SIG-M5 (cell line): ENCODE measurements around the gene CPNE5.

Experiments used
- DNase-seq: peaks from one replicate; lab custom pipeline; 2025; lab: John Stamatoyannopoulos, UW

The CPNE5 gene

GRCh38 chr6:36857325-36857724 lies 18.1 kb upstream of the CPNE5 start:
- no peak for DNase-seq

GRCh38 chr6:36856277-36856676 lies 17.0 kb upstream of the CPNE5 start:
- no peak for DNase-seq

- no peak for DNase-seq
These were observed 16.5 kb upstream of the CPNE5 start for GRCh38 chr6:36855750-36856149.

- DNase-seq: peak; percentile 52
These were observed 14.1 kb upstream of the CPNE5 start for GRCh38 chr6:36853325-36853724.

DNA sequence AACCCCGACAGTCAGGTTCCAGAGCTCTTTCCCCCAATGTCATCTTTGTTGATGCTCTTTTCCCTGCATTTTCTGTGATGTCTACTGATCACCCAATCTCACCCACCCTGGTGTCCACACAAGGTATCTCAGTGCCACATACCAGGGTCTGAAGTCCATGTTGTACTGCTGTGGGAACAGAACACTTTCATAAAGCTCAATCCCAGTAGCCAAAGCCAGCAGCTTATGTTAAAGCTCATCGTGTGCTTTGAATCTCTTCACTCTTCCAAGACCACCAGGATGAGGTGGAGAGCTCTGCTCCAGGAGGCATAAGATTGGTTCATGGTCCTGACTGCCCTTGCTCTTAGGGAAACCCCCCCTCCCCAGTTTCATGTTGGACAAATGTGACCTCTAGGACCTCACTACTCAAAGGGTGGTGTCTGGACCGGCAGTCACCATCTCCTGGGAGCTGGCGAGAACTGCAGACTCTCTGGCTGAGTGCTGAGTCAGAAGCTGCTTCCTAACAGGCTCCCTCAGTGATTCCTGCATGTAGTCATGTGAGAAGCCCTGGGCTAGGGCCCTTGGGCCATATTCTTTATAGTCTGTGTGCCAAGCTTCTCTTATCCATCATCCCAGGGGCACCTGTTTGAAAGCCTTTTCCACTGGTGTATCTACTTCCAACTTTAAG lies 13.4 kb upstream of the CPNE5 start:
- no peak for DNase-seq

GRCh38 chr6:36851626-36852025 lies 12.4 kb upstream of the CPNE5 start:
- peak; percentile 58 for DNase-seq

DNA sequence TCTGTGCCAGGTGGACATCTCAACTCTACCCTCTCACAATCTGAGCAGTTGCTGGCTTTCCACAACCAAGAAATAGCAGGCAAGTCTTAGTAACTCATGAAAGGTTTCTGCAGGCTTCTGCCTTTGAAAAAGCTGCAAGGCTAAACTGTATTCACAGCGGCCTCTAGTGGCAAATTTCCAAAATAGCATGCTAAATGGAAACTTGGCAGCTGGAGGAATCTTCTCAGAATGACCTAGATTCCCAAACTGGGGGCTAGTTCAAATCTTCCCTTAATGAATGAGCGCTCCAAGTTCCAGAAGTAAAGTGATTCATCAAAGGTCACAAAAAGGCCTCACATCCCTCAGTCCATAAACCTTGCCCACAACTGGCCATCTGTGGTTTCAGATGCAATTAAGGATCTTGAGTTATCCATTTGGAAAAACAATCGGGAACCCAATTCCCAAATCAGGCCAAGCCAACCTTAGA lies 11.9 kb upstream of the CPNE5 start:
- DNase-seq: no peak

GRCh38 chr6:36850021-36850420 lies 10.8 kb upstream of the CPNE5 start:
- DNase-seq: no peak

GRCh38 chr6:36848658-36849441 lies 9.6 kb upstream of the CPNE5 start:
- DNase-seq: no peak

- DNase-seq: no peak
These were observed 8.7 kb upstream of the CPNE5 start for GRCh38 chr6:36847991-36848390.

GRCh38 chr6:36847152-36847551 lies 7.9 kb upstream of the CPNE5 start:
- DNase-seq: no peak

DNA sequence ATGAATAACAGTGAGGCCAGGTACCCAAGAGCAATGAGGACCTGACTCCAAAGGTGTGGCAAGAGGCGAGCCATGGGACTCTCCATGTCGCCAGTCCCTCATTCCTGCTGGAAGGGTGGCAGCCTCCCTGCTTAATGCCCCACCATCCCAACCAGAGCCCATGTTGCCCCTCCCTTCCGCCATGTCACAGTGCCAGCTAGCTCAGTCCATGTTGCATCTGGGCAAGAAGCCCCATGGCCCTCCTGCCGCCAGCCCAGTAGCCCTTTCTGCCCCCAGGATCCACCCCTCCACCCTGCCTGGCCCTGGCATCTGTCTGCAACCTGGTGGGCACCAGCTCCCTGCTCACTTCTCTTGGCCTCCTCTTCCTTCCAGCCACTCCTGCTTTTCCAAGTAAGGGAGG lies 6.0 kb upstream of the CPNE5 start:
- no peak for DNase-seq

GRCh38 chr6:36844232-36845170 lies 5.3 kb upstream of the CPNE5 start:
- no peak for DNase-seq

- no peak for DNase-seq
These were observed 3.9 kb upstream of the CPNE5 start for GRCh38 chr6:36843170-36843569.

DNA sequence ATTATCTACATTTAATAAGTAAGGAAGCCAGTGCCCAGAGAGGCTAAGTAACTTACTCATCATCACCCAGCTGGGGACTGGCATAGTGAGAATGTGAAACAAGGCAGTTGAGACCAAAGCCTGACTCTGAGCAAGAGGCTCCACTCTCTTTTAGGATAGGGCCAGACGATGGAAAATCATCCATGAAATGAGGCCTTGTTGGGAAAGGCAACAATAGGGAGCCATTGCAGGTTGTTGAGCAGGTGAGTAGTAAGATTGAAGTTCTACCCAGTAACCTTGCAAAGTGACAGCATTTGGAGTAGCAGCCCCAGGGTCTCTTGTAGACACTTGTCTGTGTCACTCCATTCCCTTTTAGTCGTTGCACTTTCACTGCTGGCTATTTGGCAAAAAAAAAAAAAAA lies 2.5 kb upstream of the CPNE5 start:
- no peak for DNase-seq

DNA sequence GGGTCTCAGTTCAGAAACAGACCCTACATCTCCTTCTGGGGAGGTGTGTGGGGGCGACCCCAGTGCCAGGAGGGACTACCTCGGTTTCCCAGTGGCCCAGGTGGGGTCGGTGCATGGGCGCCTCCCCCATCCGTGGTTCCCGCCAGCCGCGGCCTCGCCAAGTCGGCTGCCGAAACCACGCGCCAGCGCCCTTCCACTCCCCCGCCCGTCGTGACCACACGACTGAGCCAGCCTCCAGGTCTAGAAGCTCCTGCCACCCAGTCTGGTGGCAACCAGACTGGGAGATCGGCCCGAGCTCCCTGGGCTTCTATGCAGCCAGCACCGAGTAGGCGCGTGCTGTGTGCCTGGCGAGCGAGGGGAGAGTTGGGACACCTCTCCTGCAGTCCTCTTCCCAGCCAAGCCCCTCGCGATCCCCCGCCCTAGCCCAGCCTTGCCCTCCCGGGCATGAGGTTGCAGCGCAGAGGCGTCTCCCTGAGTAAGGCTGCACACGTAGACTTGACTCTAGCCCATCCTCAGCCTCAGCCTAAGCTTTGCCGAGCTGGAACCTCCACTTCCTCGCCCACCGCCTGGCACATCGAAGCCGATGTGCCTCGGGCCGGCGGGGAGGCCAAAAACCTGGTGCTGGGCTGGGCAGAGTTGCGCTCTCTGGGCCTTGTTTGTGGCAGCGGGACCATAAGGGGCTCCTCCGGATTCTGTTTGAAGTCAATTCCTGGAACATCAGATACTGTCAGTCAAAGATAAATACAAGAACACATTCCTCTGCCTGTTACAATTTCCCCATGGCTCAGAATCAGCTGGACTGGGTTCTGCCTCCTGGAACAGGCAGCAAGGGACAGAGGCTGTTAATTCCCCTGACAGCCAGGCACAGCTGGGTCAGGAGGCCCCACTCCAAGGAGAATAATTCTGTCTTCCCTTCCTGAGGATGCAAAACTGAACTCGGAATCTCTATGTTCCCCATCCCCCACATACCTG lies 1.5 kb upstream of the CPNE5 start:
- DNase-seq: no peak

DNA sequence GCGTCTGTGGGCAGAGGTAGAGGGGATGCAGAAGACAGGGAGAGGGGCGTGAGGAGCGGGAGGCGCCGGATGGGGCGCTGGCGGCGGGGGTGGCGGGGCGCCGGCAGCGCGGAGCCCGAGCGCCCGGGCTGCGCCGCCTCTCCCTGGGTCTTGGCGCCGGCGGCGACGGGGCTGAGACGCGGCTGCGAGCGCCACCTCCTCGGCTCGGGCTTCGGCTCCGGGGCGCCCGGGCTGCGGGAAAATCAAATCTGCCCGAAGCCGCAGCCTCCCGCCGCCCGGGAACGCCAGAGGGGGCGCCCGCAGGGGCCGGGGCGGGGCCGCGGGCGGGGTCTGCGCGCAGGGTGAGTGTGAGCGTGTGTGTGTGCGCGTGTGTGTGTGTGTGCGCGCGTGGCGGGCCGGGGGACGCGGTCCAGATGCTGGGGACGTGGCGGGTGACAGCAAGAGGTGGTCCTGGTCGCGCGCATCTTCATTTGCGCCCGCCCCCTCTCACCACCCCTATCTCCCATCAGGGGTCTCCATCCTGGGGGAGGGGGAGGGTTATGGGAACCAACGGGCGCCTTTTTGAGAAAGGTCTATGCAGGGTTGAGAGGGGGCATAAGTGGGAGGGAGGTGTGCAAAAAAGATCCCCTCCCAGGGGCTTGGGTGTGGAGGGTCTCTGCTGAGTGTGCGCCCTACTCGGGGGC lies 646 bp upstream of the CPNE5 start:
- no peak for DNase-seq

DNA sequence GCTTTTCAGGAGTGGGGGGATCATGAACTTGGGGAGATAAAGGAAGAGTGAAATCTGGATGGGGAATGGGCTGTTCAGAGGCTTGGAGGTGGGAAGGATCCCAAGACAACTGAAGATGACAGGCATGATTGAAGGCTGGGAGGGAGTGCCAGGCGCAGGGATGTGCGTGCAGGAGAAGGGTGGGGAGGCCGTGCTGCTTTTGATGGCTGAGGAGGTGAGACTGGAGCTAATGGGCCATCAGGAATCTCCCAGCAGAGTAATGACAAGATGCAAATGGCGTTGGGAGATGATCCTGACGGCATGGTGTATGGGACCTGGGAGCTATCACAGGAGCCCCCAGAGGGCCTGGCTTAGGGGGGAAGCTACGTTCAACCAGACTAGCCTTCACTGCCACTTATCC lies 1.6 kb downstream of the CPNE5 start:
- DNase-seq: no peak

DNA sequence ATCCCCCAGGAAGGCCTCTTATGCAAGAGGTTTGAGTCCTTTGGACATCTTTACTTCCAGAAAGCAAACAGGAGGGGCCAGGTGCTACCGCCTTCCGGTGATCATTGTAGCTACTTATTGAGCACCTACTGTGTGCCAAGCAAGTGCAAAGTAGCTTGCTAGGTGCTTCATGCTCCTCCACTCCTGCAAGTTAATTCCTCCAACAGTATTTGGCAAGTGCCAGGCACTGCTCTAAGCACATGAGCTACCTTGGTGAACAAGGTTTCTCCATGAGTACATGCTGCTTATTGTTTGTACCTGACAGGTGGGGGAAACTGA lies 2.3 kb downstream of the CPNE5 start:
- no peak for DNase-seq

- DNase-seq: no peak
These were observed 2.9 kb downstream of the CPNE5 start for GRCh38 chr6:36836111-36837021.
